Body of pancreas (tissue), 4 donors: ENCODE measurements around the gene SLC16A1.

Experiments used
- POLR2A ChIP-seq, 3 donors: fragments of 450-650 bp; IDR thresholded peaks; one replicate each; pipeline ENCODE4 v1.6.1; 2016; ENCODE audit warnings: antibody characterized with exemption in 3 of 3, mild to moderate bottlenecking in 2 of 3
- TF ChIP-seq, protein P1 (sequence below), 7 experiments: fragments of 450-650 bp in 4 of 7; fragments of 200-600 bp in 3 of 7; sonication (generic) in 3 of 7; IDR thresholded peaks; one replicate each; pipeline ENCODE4 v1.5.1; 2016 to 2019; ENCODE audit warnings: antibody characterized with exemption in 7 of 7

- TF ChIP-seq POLR2A (IDR thresholded peaks at IDR 0.05) = no peak
- TF ChIP-seq, protein P1, sequence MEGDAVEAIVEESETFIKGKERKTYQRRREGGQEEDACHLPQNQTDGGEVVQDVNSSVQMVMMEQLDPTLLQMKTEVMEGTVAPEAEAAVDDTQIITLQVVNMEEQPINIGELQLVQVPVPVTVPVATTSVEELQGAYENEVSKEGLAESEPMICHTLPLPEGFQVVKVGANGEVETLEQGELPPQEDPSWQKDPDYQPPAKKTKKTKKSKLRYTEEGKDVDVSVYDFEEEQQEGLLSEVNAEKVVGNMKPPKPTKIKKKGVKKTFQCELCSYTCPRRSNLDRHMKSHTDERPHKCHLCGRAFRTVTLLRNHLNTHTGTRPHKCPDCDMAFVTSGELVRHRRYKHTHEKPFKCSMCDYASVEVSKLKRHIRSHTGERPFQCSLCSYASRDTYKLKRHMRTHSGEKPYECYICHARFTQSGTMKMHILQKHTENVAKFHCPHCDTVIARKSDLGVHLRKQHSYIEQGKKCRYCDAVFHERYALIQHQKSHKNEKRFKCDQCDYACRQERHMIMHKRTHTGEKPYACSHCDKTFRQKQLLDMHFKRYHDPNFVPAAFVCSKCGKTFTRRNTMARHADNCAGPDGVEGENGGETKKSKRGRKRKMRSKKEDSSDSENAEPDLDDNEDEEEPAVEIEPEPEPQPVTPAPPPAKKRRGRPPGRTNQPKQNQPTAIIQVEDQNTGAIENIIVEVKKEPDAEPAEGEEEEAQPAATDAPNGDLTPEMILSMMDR (IDR thresholded peaks at IDR 0.05) = no peak
Observed at GRCh38 chr1:112975336-112975735, 19.3 kb upstream of the SLC16A1 start.
